PFSK-1 (cell line): ENCODE results near the gene PPCDC.

Experiments used
- FOXP2 ChIP-seq: optimal IDR thresholded peaks from 2 replicates; pipeline ENCODE3; 2011; ENCODE audit warnings: borderline replicate concordance, control low read depth, inconsistent platforms; ENCODE audit not compliant: insufficient read depth; ENCODE audit errors: extremely low read length, extremely low read depth
- POLR2AphosphoS5 ChIP-seq: IDR thresholded peaks from 2 replicates; pipeline ENCODE4 v1.6.1; 2012; ENCODE audit warnings: low read depth, mild to moderate bottlenecking, control low read depth, low read length, moderate library complexity
- SIN3A ChIP-seq: IDR thresholded peaks from 2 replicates; pipeline ENCODE4 v1.6.1; 2012; ENCODE audit warnings: mild to moderate bottlenecking, low read length, moderate library complexity, borderline replicate concordance; ENCODE audit not compliant: insufficient read depth
- TAF1 ChIP-seq: IDR thresholded peaks from 2 replicates; pipeline ENCODE4 v1.6.1; 2012; ENCODE audit warnings: low read length, control low read depth, borderline replicate concordance; ENCODE audit not compliant: insufficient read depth
- TF ChIP-seq, protein P1 (sequence below), 2 experiments: IDR thresholded peaks; 2 replicates each; pipeline versions ENCODE4 v1.6.1 to v1.8.0; 2011 to 2012; ENCODE audit warnings: low read depth in 2 of 2, low read length in 2 of 2, control low read depth in 1 of 2, inconsistent platforms in 1 of 2, mild to moderate bottlenecking in 1 of 2, moderate library complexity in 1 of 2; ENCODE audit not compliant: insufficient read depth in 1 of 2

Gene PPCDC

DNA sequence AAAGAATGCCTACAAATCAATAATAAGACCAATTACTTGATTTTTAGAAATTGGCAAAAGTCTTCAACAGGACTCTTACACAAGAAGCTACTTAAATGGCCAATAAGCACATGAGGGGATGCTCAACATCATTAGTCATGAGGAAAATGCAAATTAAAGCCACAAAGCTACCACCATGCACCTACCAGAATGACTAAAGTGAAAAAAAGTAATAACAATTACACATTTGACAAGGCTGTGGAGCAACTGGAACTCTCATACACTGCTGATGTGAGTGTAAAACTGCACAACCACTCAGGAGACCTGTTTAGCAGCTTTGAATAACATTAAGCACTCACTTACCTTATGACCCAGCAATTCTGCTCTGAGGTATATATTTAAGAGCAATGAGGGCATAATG, 68.4 kb downstream of the PPCDC start:
- TF ChIP-seq FOXP2 (no peak), POLR2AphosphoS5 (no peak), TAF1 (no peak), SIN3A (no peak)
- TF ChIP-seq, protein P1, sequence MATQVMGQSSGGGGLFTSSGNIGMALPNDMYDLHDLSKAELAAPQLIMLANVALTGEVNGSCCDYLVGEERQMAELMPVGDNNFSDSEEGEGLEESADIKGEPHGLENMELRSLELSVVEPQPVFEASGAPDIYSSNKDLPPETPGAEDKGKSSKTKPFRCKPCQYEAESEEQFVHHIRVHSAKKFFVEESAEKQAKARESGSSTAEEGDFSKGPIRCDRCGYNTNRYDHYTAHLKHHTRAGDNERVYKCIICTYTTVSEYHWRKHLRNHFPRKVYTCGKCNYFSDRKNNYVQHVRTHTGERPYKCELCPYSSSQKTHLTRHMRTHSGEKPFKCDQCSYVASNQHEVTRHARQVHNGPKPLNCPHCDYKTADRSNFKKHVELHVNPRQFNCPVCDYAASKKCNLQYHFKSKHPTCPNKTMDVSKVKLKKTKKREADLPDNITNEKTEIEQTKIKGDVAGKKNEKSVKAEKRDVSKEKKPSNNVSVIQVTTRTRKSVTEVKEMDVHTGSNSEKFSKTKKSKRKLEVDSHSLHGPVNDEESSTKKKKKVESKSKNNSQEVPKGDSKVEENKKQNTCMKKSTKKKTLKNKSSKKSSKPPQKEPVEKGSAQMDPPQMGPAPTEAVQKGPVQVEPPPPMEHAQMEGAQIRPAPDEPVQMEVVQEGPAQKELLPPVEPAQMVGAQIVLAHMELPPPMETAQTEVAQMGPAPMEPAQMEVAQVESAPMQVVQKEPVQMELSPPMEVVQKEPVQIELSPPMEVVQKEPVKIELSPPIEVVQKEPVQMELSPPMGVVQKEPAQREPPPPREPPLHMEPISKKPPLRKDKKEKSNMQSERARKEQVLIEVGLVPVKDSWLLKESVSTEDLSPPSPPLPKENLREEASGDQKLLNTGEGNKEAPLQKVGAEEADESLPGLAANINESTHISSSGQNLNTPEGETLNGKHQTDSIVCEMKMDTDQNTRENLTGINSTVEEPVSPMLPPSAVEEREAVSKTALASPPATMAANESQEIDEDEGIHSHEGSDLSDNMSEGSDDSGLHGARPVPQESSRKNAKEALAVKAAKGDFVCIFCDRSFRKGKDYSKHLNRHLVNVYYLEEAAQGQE (IDR thresholded peaks at IDR 0.05; ENCODE audit: insufficient read depth in 1 of 2, low read depth in 2 of 2, low read length in 2 of 2) = no peak

- TF ChIP-seq POLR2AphosphoS5 = no peak
- no peak for TF ChIP-seq FOXP2
- TF ChIP-seq, protein P1 (IDR thresholded peaks at IDR 0.05; ENCODE audit: insufficient read depth in 1 of 2, low read depth in 2 of 2, low read length in 2 of 2) = no peak
- no peak for TF ChIP-seq SIN3A
- TF ChIP-seq TAF1 = no peak
Measured at GRCh38 chr15:75095594-75095993, 72.2 kb downstream of the PPCDC start.

DNA sequence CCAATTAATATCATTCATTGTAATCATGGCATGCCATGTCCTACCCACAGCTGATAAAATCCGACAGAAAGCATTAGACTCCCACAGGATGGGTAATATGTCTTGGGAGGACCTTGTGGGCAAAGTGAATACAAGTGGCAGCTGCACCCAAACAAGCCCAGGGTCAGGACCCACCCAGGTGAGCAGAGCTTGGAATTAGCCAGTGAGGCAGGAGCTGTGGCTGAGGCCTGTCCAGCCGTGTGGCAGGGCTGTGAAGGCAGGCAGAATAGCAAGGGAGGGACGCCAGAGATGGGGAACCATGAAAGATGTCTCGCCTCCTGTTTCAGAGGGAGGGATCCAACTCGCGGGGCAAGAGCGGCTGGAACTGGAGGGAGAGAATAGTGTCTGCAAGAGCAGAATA, 74.5 kb downstream of the PPCDC start:
- TF ChIP-seq POLR2AphosphoS5 = no peak
- no peak for TF ChIP-seq TAF1
- TF ChIP-seq, protein P1 (IDR thresholded peaks at IDR 0.05; ENCODE audit: insufficient read depth in 1 of 2, low read depth in 2 of 2, low read length in 2 of 2) = no peak
- TF ChIP-seq FOXP2 = no peak
- TF ChIP-seq SIN3A = no peak

DNA sequence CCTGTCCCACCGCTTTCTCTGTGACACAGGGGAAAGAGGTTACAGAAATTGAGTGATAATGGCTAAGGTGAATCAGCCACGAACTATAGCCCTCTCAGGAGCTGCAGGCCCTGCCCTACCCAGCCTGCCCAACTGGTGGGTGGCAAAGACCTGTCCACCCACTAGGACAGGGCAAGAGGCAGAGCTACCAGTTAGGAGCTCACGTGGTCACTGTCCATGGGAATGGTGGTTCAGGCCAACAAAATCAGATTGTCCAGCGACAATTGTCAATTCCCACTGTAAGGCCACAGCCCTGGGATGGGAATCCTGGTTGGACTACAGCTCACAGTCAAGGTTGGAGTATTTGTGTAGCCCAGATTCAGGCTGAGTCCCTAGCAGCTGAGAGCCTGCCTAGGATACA, 75.0 kb downstream of the PPCDC start:
- TF ChIP-seq TAF1 = no peak
- TF ChIP-seq SIN3A = no peak
